ENCODE results near the gene ZIC1. TPM values are rescaled to one million over a fixed set of nuclear protein-coding genes. Genes with fewer than 3 reads are reported as not detected.

The ZIC1 gene
- total RNA-seq, 1 experiment from 2014 or later = not detected

- Mint-ChIP-seq H3K4me3 (ENCODE audit: low read depth, unreplicated experiment) (no peak overlapping the region), H3K27ac (ENCODE audit: unreplicated experiment) (no peak overlapping the region), H3K4me1 (ENCODE audit: low read depth, unreplicated experiment) (no peaks in the 10 kb centered on the region), H3K9me3 (ENCODE audit: low read depth, unreplicated experiment) (no peaks in the 10 kb centered on the region), H3K36me3 (ENCODE audit: insufficient read depth, unreplicated experiment) (no peaks in the 10 kb centered on the region), H3K27me3 (ENCODE audit: unreplicated experiment) (no peaks in the 10 kb centered on the region)
- BruUV-seq (replicated peaks) = no TSS peak
- intact Hi-C loops (cut with micrococcal nuclease; ENCODE audit: unreplicated experiment) = no loop called here
- CTCF ChIA-PET = no interaction called here
- TF ChIP-seq, protein P1, sequence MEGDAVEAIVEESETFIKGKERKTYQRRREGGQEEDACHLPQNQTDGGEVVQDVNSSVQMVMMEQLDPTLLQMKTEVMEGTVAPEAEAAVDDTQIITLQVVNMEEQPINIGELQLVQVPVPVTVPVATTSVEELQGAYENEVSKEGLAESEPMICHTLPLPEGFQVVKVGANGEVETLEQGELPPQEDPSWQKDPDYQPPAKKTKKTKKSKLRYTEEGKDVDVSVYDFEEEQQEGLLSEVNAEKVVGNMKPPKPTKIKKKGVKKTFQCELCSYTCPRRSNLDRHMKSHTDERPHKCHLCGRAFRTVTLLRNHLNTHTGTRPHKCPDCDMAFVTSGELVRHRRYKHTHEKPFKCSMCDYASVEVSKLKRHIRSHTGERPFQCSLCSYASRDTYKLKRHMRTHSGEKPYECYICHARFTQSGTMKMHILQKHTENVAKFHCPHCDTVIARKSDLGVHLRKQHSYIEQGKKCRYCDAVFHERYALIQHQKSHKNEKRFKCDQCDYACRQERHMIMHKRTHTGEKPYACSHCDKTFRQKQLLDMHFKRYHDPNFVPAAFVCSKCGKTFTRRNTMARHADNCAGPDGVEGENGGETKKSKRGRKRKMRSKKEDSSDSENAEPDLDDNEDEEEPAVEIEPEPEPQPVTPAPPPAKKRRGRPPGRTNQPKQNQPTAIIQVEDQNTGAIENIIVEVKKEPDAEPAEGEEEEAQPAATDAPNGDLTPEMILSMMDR (IDR thresholded peaks at IDR 0.05; ENCODE audit: unreplicated experiment) = no peak
- DNase-seq = no peak
Measured at GRCh38 chr3:147427746-147428145, 18.6 kb downstream of the ZIC1 start.

- Mint-ChIP-seq H3K4me1 (ENCODE audit: low read depth, unreplicated experiment) (no peaks in the 10 kb centered on the region), H3K9me3 (ENCODE audit: low read depth, unreplicated experiment) (no peaks in the 10 kb centered on the region), H3K36me3 (ENCODE audit: insufficient read depth, unreplicated experiment) (no peaks in the 10 kb centered on the region), H3K27me3 (ENCODE audit: unreplicated experiment) (no peaks in the 10 kb centered on the region), H3K4me3 (ENCODE audit: low read depth, unreplicated experiment) (no peak overlapping the region), H3K27ac (ENCODE audit: unreplicated experiment) (no peak overlapping the region)
- CTCF ChIA-PET = no interaction called here
- TF ChIP-seq, protein P1 (IDR thresholded peaks at IDR 0.05; ENCODE audit: unreplicated experiment) = no peak
- BruUV-seq (replicated peaks) = no TSS peak
- no peak for DNase-seq
- intact Hi-C loops (cut with micrococcal nuclease; ENCODE audit: unreplicated experiment) = no loop called here
Measured at GRCh38 chr3:147428326-147428725, 19.2 kb downstream of the ZIC1 start.

DNA sequence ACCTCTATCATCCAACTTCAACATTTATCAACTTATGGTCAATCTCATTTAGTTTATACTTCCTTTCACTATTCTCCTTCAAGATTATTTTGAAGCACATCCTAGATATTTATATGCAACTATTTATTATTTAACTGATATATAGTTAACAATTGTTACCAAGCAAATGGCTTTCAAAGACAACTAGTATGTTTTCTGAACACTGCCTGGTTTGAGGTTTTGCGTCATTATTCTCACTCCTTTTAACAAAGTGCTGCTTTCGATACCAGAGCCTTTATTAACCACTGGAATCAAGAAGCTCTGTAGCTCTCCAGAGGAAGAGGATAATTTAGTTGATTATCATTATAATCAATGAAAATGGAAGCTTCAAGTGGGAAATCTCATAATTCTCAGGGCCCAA, 19.6 kb downstream of the ZIC1 start:
- TF ChIP-seq, protein P1 (IDR thresholded peaks at IDR 0.05; ENCODE audit: unreplicated experiment) = no peak
- no peaks in the 10 kb centered on the region for H3K36me3 Mint-ChIP-seq (ENCODE audit: insufficient read depth, unreplicated experiment)
- intact Hi-C loops (cut with micrococcal nuclease; ENCODE audit: unreplicated experiment) = no loop called here

GRCh38 chr3:147431751-147432150, 22.6 kb downstream of the ZIC1 start:
- H3K27me3 Mint-ChIP-seq (ENCODE audit: unreplicated experiment) = no peaks in the 10 kb centered on the region
- intact Hi-C loops (cut with micrococcal nuclease; ENCODE audit: unreplicated experiment) = no loop called here
- no peaks in the 10 kb centered on the region for H3K36me3 Mint-ChIP-seq (ENCODE audit: insufficient read depth, unreplicated experiment)
- no peaks in the 10 kb centered on the region for H3K9me3 Mint-ChIP-seq (ENCODE audit: low read depth, unreplicated experiment)
- no peak for DNase-seq
- H3K27ac Mint-ChIP-seq (ENCODE audit: unreplicated experiment) = no peak overlapping the region
- no TSS peak for BruUV-seq (replicated peaks)
- no peaks in the 10 kb centered on the region for H3K4me1 Mint-ChIP-seq (ENCODE audit: low read depth, unreplicated experiment)
- no peak overlapping the region for H3K4me3 Mint-ChIP-seq (ENCODE audit: low read depth, unreplicated experiment)
- CTCF ChIA-PET = no interaction called here
- TF ChIP-seq, protein P1 (IDR thresholded peaks at IDR 0.05; ENCODE audit: unreplicated experiment) = no peak

More for the DNA sequence above, 19.6 kb downstream of the ZIC1 start:
- CTCF ChIA-PET = no interaction called here
- no TSS peak for BruUV-seq (replicated peaks)
- H3K9me3 Mint-ChIP-seq (ENCODE audit: low read depth, unreplicated experiment) = no peaks in the 10 kb centered on the region
- no peak overlapping the region for H3K27ac Mint-ChIP-seq (ENCODE audit: unreplicated experiment)
- no peak overlapping the region for H3K4me3 Mint-ChIP-seq (ENCODE audit: low read depth, unreplicated experiment)
- no peaks in the 10 kb centered on the region for H3K4me1 Mint-ChIP-seq (ENCODE audit: low read depth, unreplicated experiment)
- H3K27me3 Mint-ChIP-seq (ENCODE audit: unreplicated experiment) = no peaks in the 10 kb centered on the region
- no peak for DNase-seq

Data from Calu3 (cell line).